SH-SY5Y (cell line): ENCODE data around the gene TMPRSS11D.

Source experiments
- GATA2 ChIP-seq: IDR thresholded peaks from 2 replicates; pipeline ENCODE4 v1.6.1; 2011; ENCODE audit warnings: mild to moderate bottlenecking, low read depth, low read length
- GATA3 ChIP-seq: IDR thresholded peaks from 2 replicates; pipeline ENCODE4 v1.6.1; 2011; ENCODE audit warnings: low read depth, mild to moderate bottlenecking, low read length, moderate library complexity

DNA sequence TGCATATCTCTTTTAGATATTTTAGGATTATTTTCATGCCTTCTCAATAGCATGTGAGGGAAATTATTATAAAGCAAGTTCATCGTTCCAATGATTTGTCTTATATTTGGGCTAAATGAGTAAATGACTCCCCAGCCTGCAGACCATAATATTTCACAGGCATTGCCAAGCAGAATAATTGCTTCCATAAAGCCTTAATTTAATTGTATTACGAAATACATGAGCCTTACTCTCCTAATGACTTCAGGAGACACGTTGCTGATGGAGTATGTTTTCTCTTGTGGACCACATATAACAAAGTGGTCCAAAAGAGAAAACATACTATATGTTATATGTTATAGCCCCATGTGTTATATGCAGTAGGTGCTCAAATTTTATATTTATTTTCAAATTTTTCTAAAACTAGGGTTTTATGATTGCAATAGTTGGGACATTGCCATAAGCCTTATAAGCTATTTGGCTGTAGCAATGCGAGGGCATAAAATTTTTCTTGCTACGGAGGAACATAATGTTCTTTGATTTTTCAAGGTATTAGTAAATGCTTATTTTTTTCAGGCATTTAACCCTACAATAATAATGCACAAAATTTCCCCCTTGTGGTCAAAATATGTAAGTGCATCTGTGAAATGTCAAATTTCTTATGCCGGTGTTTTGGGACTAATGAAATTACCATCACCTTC is 26.2 kb upstream of the TMPRSS11D start:
- TF ChIP-seq GATA2: no peak
- no peak for TF ChIP-seq GATA3
